HG02571 (cell line): ENCODE measurements around the gene RALGAPA2.

Source experiments
- ATAC-seq: cut with Tn5 transposase; IDR thresholded peaks from one replicate; pipeline ENCODE4 v1.9.1; 2021; ENCODE audit warnings: mild to moderate bottlenecking, moderate library complexity; ENCODE audit not compliant: unreplicated experiment

RALGAPA2 gene

DNA sequence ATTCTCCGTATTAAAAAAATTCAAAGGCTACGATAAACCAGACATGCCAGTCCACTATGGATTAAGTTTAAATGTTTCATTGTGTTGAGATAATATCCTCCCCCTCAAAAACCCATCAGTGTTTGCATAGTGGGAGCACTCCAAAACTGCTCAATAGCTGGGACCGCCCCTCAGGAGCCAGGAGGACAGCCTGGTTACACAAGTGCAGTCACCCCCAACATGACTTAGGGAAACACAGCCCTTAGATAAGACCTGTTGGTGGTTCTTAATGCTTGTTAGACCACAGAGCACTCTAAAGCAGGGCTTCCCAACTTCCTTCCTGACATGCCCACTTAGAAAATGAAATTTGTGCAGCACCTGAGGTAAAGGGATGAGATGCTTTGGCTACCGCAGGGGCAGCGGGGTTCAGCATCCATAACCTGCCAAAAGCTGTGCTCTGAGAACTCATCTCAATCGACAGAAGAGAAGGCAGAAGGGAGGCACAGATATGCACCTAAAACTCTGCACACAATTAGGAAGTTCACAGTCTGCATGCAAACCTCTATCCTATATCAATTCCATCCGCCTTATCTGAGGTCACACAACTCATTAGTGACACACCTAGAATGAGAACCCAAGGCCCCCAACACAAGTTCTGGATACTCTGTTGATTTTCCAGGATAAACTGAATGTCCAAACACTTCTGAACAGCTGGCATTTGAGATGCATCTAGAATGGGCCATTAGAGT lies 74.3 kb downstream of the RALGAPA2 start:
- ATAC-seq, result no peak

DNA sequence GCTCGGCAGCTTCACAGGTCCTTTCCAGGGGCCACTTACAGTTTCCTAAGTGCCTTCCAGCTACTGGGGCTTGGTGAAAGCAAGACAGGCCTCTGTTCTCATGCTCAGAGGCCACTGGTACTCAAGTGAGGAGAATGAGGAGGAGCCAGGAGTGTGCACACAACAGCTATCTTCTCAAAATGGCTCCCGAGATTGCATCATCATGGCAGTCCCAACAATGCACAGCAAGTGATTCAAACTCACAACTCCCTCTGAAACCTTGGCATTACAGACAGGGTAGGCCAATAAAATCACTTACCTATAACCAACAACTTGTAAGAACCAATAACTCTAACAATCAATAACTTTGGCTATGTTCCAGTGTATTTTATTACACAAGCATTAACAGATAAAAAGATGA lies 77.4 kb downstream of the RALGAPA2 start:
- no peak for ATAC-seq

DNA sequence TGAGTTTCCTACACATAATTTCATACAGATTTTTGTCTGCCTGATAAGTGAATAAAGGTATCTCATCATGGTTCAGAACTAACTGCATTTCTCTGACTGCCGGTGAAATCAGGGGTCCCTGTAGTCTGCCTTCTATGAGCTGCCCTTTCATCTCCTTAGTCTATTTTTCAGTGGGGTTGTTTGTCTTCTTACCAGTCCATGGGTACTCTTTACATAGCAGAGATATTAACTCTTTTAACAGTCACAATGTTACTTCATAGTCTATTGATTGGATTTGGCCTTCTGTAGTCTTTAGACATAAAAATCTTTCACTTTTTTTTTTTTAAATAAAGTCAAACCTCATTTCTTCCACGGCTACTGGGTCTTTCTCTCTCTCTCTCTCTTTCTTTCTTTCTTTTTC lies 79.8 kb downstream of the RALGAPA2 start:
- ATAC-seq, result no peak

DNA sequence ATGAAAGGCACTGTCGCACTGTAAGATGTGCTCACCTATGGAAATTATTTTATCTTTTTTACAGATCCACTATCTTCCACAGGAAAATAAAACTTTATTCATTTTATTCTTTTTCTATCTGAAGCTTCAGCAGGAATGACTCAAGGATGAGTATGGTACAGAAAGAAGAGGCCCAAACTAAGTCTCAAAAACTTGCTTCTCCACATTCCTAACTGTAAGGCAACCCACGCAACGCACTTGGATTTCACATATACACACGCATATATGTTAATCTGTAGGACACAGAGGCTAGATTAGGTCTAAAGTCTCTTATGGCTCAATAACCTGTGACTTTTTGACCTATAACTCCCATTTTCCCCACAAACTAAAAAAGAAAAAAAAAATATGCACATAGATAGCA lies 81.9 kb downstream of the RALGAPA2 start:
- no peak for ATAC-seq

DNA sequence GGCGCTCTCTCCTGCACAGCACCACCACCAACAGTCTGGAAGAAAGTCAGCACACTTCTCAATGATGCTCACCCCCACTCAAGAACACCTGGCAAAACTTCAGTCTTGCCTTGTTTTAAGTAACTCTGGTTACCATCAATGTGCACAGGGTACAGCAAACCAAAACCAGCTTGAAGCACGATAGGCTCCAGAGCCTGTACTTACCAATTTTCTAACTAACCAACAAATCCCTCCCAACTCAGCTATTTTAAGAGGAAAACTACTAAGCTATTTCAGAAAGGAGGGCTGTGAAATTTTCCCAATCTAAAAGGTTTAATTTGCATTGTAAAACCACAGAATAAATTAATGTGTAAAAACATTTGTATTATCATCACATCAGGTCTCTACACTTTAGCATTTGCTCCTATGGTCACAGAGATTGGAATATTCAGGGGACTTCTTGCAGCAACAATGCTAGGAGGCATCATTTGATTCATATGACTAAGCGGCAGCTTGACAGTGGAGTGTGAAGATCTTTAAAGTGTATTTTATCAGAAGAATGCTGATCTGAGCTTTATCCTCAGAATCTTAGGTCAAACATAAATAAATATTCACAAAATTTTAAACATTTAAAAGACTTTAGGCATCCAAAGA lies 82.8 kb downstream of the RALGAPA2 start:
- ATAC-seq, result no peak

DNA sequence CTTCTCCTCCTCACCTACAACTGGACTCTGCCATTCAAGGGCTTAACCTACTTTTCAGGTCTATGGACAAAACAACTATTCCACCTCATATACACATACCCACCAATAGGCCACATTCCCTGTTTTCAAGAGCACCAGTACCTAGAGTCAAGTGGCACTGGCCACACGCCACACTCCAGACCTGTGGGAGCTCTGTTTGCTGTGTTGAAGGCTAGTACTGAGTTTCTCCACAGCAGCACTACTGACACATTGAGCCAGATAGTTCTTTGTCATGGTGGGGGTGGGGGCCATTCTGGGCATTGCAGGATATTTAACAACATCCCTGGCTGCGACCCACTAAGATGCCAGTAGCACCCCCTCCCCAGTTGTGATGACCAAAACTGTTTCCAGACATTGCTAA lies 84.1 kb downstream of the RALGAPA2 start:
- no peak for ATAC-seq

DNA sequence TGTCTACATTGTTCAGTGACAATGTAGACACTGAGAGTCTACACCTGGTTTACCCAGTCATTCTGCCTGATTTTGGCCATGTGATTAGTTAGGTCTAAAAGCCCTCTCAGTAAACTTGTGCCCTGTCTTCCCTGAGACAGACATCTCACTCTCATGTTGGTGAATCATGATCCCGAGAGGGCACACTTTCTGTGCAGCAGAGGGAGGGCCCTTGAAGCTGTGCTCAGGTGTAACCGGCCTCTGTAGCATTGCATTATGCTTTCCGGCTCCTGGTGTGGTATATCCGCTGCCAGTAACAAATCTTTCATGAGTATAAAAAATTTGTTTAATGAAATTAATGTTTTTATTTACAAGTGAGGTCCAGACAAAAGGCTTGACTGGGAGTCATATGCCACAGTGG lies 85.0 kb downstream of the RALGAPA2 start:
- ATAC-seq, result no peak

DNA sequence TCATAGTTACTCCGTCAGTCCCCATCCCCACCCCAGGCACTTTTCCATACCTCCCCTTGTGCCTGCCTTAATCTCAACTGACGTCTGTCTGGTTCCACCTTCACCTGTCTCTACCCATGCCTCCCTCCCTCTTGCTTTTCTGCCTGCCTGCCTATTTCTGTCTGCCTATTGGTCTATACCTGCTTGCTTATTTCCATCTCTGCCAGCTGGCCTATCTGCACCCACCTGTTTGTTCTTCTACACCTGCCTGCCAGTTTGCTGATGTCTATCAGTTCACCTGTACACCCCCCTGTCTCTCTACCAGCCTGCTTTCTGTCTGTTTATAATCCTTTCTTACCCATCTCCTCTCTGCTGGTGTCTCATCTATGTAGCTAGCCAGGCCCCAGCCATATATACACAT lies 87.5 kb downstream of the RALGAPA2 start:
- ATAC-seq, result no peak

DNA sequence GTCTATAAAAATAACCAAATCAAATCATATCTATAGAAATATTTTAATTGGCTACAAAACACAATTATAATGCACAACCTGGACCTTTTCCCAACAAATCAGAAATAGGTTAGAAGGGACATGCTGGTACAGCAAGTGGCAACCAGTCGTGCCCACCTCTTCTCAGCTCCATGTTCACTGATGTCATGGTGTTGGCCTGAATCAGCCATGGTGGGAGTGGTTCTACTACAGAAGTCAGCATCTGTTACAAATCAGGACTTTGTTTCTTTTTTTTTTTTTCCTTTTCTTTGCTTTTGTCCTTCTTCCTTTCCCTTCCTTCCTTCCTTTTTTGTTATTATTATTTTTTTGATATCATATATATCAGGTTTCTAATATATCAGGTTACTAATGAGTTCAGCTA lies 91.2 kb downstream of the RALGAPA2 start:
- ATAC-seq, result no peak

DNA sequence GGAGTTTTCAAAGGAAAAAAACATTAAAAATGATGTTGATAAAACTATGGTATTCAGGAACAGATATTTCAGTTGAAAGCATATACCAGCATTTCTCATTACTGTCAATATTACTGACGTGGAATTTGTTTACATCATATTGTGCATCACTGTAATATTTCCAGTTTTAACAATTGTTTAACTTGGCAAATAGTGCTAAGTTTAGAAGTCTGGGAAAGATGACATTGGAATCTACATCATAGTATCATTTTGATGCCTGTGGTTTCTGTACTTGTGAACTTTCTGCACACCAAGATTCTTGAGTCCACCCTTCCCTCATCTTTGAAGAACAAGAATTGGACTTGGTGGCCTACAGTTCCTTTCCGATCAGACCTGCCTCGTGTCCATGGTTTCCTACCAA lies 98.1 kb downstream of the RALGAPA2 start:
- ATAC-seq, result no peak

DNA sequence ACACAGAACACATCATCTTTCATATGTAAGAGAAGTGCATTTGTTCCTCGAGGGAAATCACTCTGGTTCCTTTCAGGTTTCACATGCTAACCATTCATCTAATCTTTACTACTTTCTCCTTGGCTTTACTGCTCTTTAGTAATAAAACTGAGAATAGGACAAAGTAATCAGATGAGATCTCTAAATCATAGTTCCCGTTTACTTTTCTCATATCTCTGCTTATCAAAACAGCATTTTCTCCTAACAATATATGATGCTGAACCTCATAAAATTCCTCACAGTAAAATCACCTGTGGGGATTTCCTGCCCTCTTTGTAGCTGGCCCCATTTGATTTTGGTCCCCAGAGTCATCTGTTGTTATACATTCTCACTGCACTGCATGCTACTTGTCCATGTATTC lies 100.2 kb downstream of the RALGAPA2 start:
- no peak for ATAC-seq

DNA sequence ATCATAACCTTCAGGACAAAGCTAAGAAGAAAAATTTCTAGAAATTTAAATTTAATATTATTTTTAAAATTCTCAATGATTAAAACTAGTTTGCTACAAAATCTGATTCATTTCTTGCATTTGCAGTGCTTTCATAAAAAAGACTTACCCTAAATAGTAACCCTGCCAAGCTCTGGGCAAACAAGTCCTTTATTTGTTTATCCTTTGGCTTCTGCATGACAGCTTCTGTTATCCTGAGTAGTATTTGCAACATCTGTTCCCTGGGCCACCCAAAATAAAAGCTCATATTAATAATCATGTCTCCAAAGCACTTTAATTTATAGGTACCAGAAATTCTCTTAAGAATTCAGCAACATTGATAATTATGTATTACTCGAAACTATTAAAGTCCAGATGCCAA lies 101.3 kb downstream of the RALGAPA2 start:
- ATAC-seq, result no peak

DNA sequence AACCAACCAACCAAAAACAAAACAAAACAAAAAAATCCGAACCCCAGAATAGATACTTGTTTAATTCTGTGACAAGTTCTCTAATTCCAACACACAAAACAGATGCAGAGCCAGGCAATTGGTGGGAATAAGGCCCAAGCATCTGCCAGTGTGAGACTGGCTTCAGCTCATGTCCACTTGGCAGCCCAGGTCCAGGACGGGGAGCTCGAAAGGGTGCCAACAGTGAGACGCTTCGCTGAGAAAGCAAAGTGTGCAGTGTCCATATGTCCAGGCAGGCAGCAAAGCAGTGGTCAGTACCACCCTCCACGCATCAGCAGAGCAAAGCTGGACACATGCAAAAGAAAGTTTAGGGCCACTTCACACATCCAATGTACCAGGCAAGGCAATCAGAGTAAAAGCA lies 102.9 kb downstream of the RALGAPA2 start:
- no peak for ATAC-seq

DNA sequence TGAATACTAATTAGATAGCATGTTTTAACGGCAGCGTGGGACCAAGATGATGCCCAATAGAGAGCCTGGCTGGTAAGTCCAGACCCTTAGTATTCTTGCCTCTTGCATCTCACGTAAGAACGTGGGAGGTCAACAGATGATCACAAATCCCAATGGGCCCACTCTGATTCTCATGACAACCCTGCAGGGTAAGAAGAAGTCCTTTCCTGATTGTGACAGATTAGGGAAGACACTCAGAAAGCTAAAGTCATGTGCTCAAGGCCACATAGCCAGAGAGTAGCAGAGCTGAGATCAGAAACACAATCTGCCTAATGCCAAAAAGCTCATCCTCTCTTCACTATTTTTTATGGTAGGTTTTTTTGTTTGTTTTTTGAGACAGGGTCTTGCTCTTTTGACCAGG lies 103.8 kb downstream of the RALGAPA2 start:
- no peak for ATAC-seq

DNA sequence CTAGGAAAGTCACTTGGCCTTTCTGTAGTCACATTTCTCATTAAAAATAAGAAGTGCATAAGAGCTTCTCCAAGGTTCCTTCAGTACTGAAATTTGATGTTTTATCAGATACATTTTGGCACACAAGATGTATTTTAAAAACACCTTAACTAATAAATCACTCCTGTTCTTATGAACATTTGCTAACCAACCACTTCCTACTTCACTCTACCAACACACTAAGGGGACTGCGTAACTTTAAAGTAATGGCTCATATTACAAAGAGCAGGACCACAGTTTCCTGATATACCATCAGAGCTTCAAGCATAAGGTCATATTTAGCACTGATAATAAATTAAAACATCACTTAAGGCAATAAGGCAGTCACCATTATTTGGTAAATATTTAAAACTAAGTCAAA lies 104.4 kb downstream of the RALGAPA2 start:
- no peak for ATAC-seq

DNA sequence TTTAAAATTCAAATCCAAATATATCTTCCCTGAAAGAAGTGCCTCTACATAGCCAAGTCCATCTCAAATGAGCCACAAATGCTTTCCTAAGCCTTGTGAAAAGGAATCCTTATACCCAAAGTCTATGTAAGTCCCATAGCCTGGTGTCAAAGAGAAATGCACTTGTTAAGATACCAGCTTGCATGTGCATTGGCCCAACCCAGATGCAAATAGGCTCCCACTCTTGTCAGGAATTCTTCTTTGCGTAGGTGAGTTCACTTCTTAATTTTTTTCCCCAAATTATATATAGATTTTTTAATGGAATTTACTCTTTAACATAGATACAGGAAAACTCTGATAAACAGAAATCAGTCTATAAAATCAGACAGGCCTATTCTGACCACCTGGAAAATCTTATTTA lies 105.6 kb downstream of the RALGAPA2 start:
- no peak for ATAC-seq

DNA sequence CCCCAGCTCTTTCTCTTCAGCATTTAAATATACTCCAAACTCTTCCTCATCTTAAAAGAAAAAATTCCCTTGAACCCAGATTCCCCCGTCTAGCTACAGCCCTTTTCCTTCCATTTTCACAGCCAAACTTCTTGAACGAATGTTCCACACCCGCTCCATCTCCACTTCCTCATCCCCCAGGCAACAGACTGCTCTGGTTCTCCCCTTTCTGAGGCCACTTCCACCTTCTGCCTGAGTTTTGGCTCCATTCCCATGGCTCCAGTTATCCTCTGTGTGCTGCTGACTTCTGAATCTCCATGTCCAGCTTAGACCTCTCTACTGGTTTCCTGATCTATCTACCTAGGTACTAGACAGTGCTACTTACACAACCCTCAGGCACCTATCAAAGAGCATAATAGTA lies 106.4 kb downstream of the RALGAPA2 start:
- no peak for ATAC-seq

DNA sequence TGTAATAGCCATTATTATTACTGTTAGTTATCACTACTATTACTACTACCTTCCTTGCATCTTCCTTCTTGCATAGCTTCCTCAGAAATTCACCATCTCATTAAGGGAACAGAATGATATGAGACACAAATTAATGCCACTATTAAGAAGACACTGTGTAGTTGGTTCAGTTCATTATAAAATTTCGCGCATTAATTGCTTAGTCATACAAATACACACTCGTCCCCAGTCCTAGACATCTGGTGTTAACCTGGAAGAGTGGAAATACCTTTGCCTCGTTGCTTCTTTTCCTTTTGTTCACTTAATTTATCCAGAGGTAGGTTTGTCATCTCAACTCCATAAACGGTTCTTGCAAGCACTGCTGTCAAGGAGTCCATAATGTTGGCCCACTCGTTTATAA lies 107.5 kb downstream of the RALGAPA2 start:
- no peak for ATAC-seq

DNA sequence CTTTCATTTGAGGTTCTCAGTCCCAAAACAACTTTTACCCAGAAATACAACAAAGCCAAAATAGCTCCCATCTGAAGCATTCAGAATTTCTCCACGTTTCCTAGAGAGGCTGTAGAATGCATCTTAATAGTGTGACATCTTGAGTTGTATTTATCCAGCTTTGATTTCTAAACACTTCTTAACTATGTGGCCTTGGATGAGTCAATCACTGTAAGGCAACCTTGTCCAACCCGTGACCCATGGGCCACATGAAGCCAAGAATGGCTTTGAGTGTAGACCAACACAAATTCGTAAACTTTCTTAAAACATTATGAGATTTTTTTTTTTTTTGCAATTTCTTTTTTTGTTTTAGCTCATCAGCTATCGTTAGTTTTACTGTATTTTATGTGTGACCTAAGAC lies 108.1 kb downstream of the RALGAPA2 start:
- no peak for ATAC-seq

DNA sequence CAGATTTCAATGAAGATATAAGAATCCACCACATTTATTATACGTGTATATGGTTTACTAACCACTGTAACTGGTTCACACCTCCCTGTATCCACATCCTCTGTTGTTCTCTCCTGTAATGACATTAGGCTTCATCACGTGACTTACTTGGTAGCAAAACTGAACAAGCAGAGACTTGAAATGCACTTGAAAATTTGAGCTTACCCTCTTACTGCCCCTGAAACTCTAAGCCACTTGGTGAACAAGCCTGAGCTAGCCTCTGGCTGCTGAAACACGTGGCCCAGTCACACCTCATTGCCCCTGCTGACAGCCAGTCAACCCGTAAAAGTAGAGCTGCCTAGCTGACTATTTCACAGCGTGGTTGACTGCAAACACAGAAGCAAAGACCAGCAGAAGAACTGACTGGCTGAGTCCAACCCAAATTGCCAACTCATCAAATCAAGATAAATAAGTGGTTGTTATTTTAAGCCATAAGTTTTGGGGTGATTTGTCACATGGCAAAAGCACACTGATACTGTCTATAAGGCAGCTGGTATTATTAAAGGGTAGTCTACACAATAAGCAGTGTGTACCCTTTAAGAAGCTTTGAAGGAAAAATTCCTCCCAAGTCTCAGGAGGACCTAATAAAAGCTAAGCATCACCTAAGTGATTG lies 109.0 kb downstream of the RALGAPA2 start:
- ATAC-seq, result peak; percentile 98

DNA sequence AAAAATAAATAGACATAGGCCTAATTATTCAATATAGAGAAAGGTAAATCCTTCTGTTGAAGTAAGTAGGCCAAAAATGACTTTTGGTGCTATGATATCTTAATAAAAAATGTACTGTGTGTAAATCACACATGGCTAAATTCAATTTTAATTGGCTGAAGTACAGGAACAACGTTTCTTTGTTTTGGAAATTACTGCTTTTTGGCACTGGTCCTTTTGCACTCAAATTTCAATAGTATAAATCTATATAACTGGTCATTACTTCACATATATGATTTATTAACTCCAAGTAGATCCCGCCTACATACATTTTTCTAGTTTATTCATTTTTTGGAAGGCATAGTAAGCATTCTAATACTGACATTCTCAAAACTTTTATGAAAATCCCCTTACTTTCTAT lies 114.5 kb downstream of the RALGAPA2 start:
- ATAC-seq, result no peak

DNA sequence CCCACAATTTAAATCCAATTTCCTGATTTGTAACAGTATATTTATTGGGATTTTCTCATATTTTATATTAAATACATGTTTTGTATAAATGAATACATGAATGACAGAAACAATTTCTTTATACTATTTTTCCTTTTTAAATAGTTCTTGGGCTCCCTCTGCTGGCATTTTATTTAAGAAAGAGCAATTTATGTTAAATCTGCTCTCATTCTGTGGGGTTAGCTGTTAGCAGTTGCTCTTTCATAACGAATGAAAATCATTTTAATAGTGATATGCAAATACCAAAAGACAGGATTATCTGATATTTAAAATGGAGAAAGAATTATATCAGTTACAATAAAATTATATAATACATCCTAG lies 118.3 kb downstream of the RALGAPA2 start:
- no peak for ATAC-seq
